ENCODE data around the gene CPT1B. TPM values are rescaled to one million over a fixed set of nuclear protein-coding genes. Genes with fewer than 3 reads are reported as not detected.

The CPT1B gene
- polyA plus RNA-seq, 2 donors, result 9.4 to 55.5 TPM

GRCh38 chr22:50581031-50581949, 3.1 kb upstream of the CPT1B start:
- WGBS, 2 donors, result 89 to 93% methylated on average over 22 of the region's 22 CpGs
- H3K4me3 ChIP-seq (ENCODE audit: low read depth in 1 of 2, low read length in 2 of 2), result peak overlapping the region; percentile 62 to 78

GRCh38 chr22:50579752-50580151, 1.5 kb upstream of the CPT1B start:
- H3K27me3 ChIP-seq (ENCODE audit: control insufficient read depth in 1 of 2, insufficient read depth in 2 of 2, low read length in 2 of 2), result no peaks in the 10 kb centered on the region
- no peak overlapping the region for H3K4me3 ChIP-seq (ENCODE audit: low read depth in 1 of 2, low read length in 2 of 2)
- 94% methylated on average over 4 of the region's 4 CpGs for WGBS, 2 donors
- peaks cover 0 to 17% of the 10 kb centered on the region in 2 donors for H3K4me1 ChIP-seq (ENCODE audit: control insufficient read depth in 2 of 2, insufficient read depth in 2 of 2, low read length in 1 of 2)
- H3K36me3 ChIP-seq (ENCODE audit: control insufficient read depth in 2 of 2, insufficient read depth in 2 of 2, low read length in 1 of 2), result peaks cover 0 to 19% of the 10 kb centered on the region in 2 donors
- H3K9me3 ChIP-seq (ENCODE audit: control insufficient read depth in 2 of 2, insufficient read depth in 1 of 2, low read depth in 1 of 2, low read length in 1 of 2), result no peaks in the 10 kb centered on the region
- H3K27ac ChIP-seq (ENCODE audit: low read depth in 2 of 2, low read length in 1 of 2), result no peak overlapping the region

More at GRCh38 chr22:50581031-50581949, 3.1 kb upstream of the CPT1B start:
- Histone ChIP-seq H3K27ac (ENCODE audit: low read depth in 2 of 2, low read length in 1 of 2) (no peak overlapping the region), H3K4me1 (ENCODE audit: control insufficient read depth in 2 of 2, insufficient read depth in 2 of 2, low read length in 1 of 2) (peaks cover 0 to 17% of the 10 kb centered on the region in 2 donors), H3K9me3 (ENCODE audit: control insufficient read depth in 2 of 2, insufficient read depth in 1 of 2, low read depth in 1 of 2, low read length in 1 of 2) (no peaks in the 10 kb centered on the region), H3K36me3 (ENCODE audit: control insufficient read depth in 2 of 2, insufficient read depth in 2 of 2, low read length in 1 of 2) (peaks cover 0 to 19% of the 10 kb centered on the region in 2 donors), H3K27me3 (ENCODE audit: control insufficient read depth in 1 of 2, insufficient read depth in 2 of 2, low read length in 2 of 2) (no peaks in the 10 kb centered on the region)

- Histone ChIP-seq H3K9me3 (ENCODE audit: control insufficient read depth in 2 of 2, insufficient read depth in 1 of 2, low read depth in 1 of 2, low read length in 1 of 2) (no peaks in the 10 kb centered on the region), H3K4me3 (ENCODE audit: low read depth in 1 of 2, low read length in 2 of 2) (no peak overlapping the region), H3K4me1 (ENCODE audit: control insufficient read depth in 2 of 2, insufficient read depth in 2 of 2, low read length in 1 of 2) (peaks cover 0 to 17% of the 10 kb centered on the region in 2 donors), H3K27me3 (ENCODE audit: control insufficient read depth in 1 of 2, insufficient read depth in 2 of 2, low read length in 2 of 2) (no peaks in the 10 kb centered on the region), H3K36me3 (ENCODE audit: control insufficient read depth in 2 of 2, insufficient read depth in 2 of 2, low read length in 1 of 2) (peaks cover 0 to 22% of the 10 kb centered on the region in 2 donors), H3K27ac (ENCODE audit: low read depth in 2 of 2, low read length in 1 of 2) (no peak overlapping the region)
- WGBS, 2 donors, result 65 to 73% methylated on average over 8 of the region's 8 CpGs
Measured at GRCh38 chr22:50578776-50579310, 616 bp upstream of the CPT1B start.

- Histone ChIP-seq H3K4me1 (ENCODE audit: control insufficient read depth in 2 of 2, insufficient read depth in 2 of 2, low read length in 1 of 2) (peaks cover 0 to 12% of the 10 kb centered on the region in 2 donors), H3K27ac (ENCODE audit: low read depth in 2 of 2, low read length in 1 of 2) (no peak overlapping the region), H3K27me3 (ENCODE audit: control insufficient read depth in 1 of 2, insufficient read depth in 2 of 2, low read length in 2 of 2) (no peaks in the 10 kb centered on the region), H3K9me3 (ENCODE audit: control insufficient read depth in 2 of 2, insufficient read depth in 1 of 2, low read depth in 1 of 2, low read length in 1 of 2) (no peaks in the 10 kb centered on the region), H3K4me3 (ENCODE audit: low read depth in 1 of 2, low read length in 2 of 2) (no peak overlapping the region), H3K36me3 (ENCODE audit: control insufficient read depth in 2 of 2, insufficient read depth in 2 of 2, low read length in 1 of 2) (peaks cover 0 to 31% of the 10 kb centered on the region in 2 donors)
- 48 to 58% methylated on average over 23 of the region's 23 CpGs for WGBS, 2 donors
Measured at GRCh38 chr22:50577697-50577986, 585 bp downstream of the CPT1B start.

GRCh38 chr22:50576806-50577696, 1.2 kb downstream of the CPT1B start:
- Histone ChIP-seq H3K27ac (ENCODE audit: low read depth in 2 of 2, low read length in 1 of 2) (no peak overlapping the region), H3K4me1 (ENCODE audit: control insufficient read depth in 2 of 2, insufficient read depth in 2 of 2, low read length in 1 of 2) (peaks cover 0 to 11% of the 10 kb centered on the region in 2 donors), H3K36me3 (ENCODE audit: control insufficient read depth in 2 of 2, insufficient read depth in 2 of 2, low read length in 1 of 2) (peaks cover 0 to 31% of the 10 kb centered on the region in 2 donors)

GRCh38 chr22:50576070-50576469, 2.2 kb downstream of the CPT1B start:
- no peak overlapping the region for H3K27ac ChIP-seq (ENCODE audit: low read depth in 2 of 2, low read length in 1 of 2)
- no peaks in the 10 kb centered on the region for H3K27me3 ChIP-seq (ENCODE audit: control insufficient read depth in 1 of 2, insufficient read depth in 2 of 2, low read length in 2 of 2)
- no peaks in the 10 kb centered on the region for H3K9me3 ChIP-seq (ENCODE audit: control insufficient read depth in 2 of 2, insufficient read depth in 1 of 2, low read depth in 1 of 2, low read length in 1 of 2)
- H3K4me3 ChIP-seq (ENCODE audit: low read depth in 1 of 2, low read length in 2 of 2), result no peak overlapping the region
- peaks cover 0 to 3% of the 10 kb centered on the region in 2 donors for H3K4me1 ChIP-seq (ENCODE audit: control insufficient read depth in 2 of 2, insufficient read depth in 2 of 2, low read length in 1 of 2)
- H3K36me3 ChIP-seq (ENCODE audit: control insufficient read depth in 2 of 2, insufficient read depth in 2 of 2, low read length in 1 of 2), result peaks cover 0 to 36% of the 10 kb centered on the region in 2 donors
- WGBS, 2 donors, result 68 to 75% methylated on average over 5 of the region's 5 CpGs

More at GRCh38 chr22:50576806-50577696, 1.2 kb downstream of the CPT1B start:
- 79 to 84% methylated on average over 18 of the region's 18 CpGs for WGBS, 2 donors
- no peaks in the 10 kb centered on the region for H3K9me3 ChIP-seq (ENCODE audit: control insufficient read depth in 2 of 2, insufficient read depth in 1 of 2, low read depth in 1 of 2, low read length in 1 of 2)
- no peaks in the 10 kb centered on the region for H3K27me3 ChIP-seq (ENCODE audit: control insufficient read depth in 1 of 2, insufficient read depth in 2 of 2, low read length in 2 of 2)
- H3K4me3 ChIP-seq (ENCODE audit: low read depth in 1 of 2, low read length in 2 of 2), result no peak overlapping the region

GRCh38 chr22:50575426-50575941, 2.7 kb downstream of the CPT1B start:
- H3K4me1 ChIP-seq (ENCODE audit: control insufficient read depth in 2 of 2, insufficient read depth in 2 of 2, low read length in 1 of 2), result peaks cover 0 to 3% of the 10 kb centered on the region in 2 donors
- WGBS, 2 donors, result 83 to 87% methylated on average over 8 of the region's 8 CpGs
- peaks cover 0 to 41% of the 10 kb centered on the region in 2 donors for H3K36me3 ChIP-seq (ENCODE audit: control insufficient read depth in 2 of 2, insufficient read depth in 2 of 2, low read length in 1 of 2)
- H3K27ac ChIP-seq (ENCODE audit: low read depth in 2 of 2, low read length in 1 of 2), result no peak overlapping the region
- no peak overlapping the region for H3K4me3 ChIP-seq (ENCODE audit: low read depth in 1 of 2, low read length in 2 of 2)
- H3K27me3 ChIP-seq (ENCODE audit: control insufficient read depth in 1 of 2, insufficient read depth in 2 of 2, low read length in 2 of 2), result no peaks in the 10 kb centered on the region
- no peaks in the 10 kb centered on the region for H3K9me3 ChIP-seq (ENCODE audit: control insufficient read depth in 2 of 2, insufficient read depth in 1 of 2, low read depth in 1 of 2, low read length in 1 of 2)

- Histone ChIP-seq H3K4me3 (ENCODE audit: low read depth in 1 of 2, low read length in 2 of 2) (no peak overlapping the region), H3K27me3 (ENCODE audit: control insufficient read depth in 1 of 2, insufficient read depth in 2 of 2, low read length in 2 of 2) (no peaks in the 10 kb centered on the region), H3K36me3 (ENCODE audit: control insufficient read depth in 2 of 2, insufficient read depth in 2 of 2, low read length in 1 of 2) (peaks cover 0 to 47% of the 10 kb centered on the region in 2 donors), H3K27ac (ENCODE audit: low read depth in 2 of 2, low read length in 1 of 2) (no peak overlapping the region), H3K4me1 (ENCODE audit: control insufficient read depth in 2 of 2, insufficient read depth in 2 of 2, low read length in 1 of 2) (peaks cover 0 to 7% of the 10 kb centered on the region in 2 donors), H3K9me3 (ENCODE audit: control insufficient read depth in 2 of 2, insufficient read depth in 1 of 2, low read depth in 1 of 2, low read length in 1 of 2) (no peaks in the 10 kb centered on the region)
- WGBS, 2 donors, result 90% methylated on average over 11 of the region's 11 CpGs
Measured at GRCh38 chr22:50574383-50574755, 3.9 kb downstream of the CPT1B start.
